ENCODE data around the gene HNRNPL.
"Not testable (repeated sequence)": the region's sequence is repeated elsewhere in the genome, so short reads cannot be mapped to it uniquely, and the experiment has no call there.

Gene HNRNPL

GRCh38 chr19:38879400-38879751 is 29.6 kb upstream of the HNRNPL start:
- H3K4me3 ChIP-seq (ENCODE audit: control insufficient read depth, low read depth, low read length) = no peak overlapping the region
- no peak for TF ChIP-seq CTCF (conservative IDR thresholded peaks at IDR 0.05; ENCODE audit: control insufficient read depth, insufficient read depth, low read depth, low read length)

DNA sequence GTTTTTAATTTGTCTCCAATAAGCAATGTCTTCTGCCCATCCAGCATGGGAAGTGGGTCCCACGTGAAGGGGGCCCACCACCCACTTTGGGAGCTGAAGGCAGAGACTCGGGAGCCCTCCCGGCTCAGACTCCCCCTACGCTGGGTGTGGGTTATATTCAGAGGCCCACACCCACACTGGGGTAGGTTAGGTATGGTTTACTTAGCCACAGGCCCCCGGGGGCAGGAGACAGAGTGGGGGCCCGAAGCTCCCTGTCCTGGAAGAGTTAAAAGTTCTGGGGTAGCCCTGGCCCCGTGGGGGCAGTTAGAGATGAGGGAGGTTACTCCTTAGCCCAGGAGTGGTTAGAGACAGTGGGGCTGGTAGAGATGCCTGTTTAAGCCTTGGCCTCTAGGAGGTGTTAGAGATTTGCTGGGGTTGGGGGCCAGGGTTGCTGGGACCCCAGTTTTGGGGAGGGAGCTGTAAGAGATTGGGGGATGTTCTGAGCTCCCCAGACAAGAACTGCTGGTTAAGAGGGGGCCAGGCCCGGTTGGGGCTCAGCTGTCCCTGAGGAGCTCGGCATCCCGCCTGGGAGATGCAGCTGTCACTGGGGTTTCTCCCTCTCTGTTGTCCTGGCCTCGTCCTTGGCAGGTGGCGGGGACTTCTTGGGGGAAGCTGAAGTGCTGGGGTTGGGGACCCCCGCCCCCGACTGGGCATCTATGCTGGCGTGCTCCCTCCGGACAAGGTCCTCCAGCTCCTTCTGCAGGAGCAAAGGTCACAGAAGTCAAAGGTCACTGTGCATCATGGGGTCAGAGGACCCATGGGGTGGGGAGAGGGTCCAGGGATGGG is 29.0 kb upstream of the HNRNPL start:
- TF ChIP-seq CTCF (conservative IDR thresholded peaks at IDR 0.05; ENCODE audit: control insufficient read depth, insufficient read depth, low read depth, low read length) = no peak
- DNase-seq (ENCODE audit: low read depth) = no peak
- no peak overlapping the region for H3K4me3 ChIP-seq (ENCODE audit: control insufficient read depth, low read depth, low read length)

More at GRCh38 chr19:38879400-38879751, 29.6 kb upstream of the HNRNPL start:
- no peak for DNase-seq (ENCODE audit: low read depth)

DNA sequence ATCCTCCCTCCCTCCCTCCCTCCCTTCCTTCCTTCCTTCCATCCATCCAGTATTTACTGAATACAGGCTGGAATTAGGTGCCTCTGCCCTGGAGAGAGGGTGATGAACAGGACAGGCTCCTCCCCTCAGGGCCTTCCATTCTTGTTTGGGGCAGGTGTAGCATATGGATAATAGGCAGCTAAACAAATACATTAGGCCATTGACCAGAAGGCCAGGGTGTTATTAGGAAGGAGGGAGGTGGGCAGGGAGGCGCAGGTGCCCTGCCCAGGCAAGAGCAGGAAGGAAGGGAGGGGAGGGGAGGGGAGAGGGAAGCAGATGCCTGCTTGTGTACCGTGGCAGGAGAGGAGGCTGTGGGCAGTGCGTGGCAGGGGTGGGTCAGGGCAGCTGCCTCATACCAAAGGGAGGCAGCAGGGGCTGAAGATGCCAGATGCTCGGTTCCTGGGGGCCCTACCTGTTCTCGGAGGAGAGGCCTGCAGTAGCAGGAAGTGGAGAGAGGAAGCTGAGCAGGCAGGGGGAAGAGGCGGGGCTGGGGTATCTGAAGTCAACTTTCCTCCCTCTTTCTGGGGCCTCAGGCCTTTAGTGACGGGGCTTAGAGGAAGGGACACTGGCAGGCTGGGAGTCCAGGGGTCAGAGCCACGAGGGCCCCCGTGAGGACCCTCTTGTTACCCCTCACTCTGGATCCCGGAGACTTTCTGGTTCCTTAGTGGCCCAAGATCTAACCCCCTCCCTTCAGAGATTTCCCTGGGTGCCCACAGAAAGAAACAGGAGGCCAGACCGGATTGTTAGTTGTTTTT is 28.2 kb upstream of the HNRNPL start, which contains the start of gene RINL:
Gene RINL (minus strand): TSS at position 495 of the 794 bp plus-strand sequence. CDS start 1,533 bp downstream, outside the sequence.
- TF ChIP-seq CTCF (conservative IDR thresholded peaks at IDR 0.05; ENCODE audit: control insufficient read depth, insufficient read depth, low read depth, low read length) = no peak
- H3K4me3 ChIP-seq (ENCODE audit: control insufficient read depth, low read depth, low read length) = no peak within 1 kb of the TSS
- no peak for DNase-seq (ENCODE audit: low read depth)

DNA sequence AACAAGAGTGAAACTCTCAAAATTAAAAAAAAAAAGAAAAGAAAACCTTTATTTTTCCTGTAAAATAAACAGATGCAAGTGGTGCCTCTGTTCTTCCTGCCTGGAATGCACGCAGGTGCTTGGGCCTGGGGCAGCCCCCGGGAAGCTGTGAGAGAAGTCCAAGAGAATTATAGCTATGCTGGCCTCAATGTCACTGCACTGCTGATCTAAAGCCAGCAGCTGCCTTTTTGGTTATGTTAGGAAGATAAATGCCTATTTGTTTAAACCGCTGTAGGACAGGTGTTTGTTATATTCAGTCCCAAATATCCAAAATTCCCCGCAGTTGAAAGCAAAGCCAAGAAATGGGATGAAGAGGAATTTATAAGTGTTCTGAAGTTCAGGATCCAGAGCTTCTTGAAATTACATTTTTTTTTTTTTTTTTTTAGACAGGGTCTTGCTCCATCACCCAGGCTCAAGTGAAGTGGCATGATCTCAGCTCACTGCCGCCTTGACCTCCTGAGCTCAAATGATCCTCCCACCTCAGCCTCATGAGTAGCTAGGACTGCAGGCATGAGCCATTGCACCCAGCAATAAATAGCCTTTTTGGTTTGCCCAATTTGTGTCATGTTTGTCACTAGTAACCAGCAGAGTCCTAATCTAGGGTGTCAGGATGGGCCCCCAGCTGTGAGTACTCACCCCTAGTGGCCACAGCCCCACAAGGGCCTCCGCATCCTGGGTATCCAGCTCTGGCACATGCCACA is 26.0 kb upstream of the HNRNPL start:
- no peak for TF ChIP-seq CTCF (conservative IDR thresholded peaks at IDR 0.05; ENCODE audit: control insufficient read depth, insufficient read depth, low read depth, low read length)
- DNase-seq (ENCODE audit: low read depth) = no peak
- H3K4me3 ChIP-seq (ENCODE audit: control insufficient read depth, low read depth, low read length) = no peak overlapping the region

DNA sequence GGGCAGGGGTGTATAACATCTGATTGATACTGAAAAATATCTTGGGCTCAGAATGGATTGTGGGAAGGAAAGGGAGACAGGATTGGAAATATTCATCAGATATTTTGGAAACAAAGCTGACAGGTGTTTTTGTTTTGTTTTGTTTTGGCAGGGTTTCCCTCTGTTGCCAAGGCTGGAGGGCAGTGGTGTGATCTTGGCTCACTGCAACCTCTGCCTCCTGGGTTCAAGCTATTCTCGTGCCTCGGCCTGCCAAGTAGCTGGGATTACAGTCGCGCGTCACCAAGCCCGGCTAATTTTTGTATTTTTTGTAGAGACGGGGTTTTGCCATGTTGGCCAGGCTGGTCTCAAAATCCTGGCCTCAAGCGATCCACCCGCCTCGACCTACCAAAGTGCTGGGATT is 23.6 kb upstream of the HNRNPL start:
- H3K4me3 ChIP-seq (ENCODE audit: control insufficient read depth, low read depth, low read length); DNase-seq (ENCODE audit: low read depth): not testable (repeated sequence)

DNA sequence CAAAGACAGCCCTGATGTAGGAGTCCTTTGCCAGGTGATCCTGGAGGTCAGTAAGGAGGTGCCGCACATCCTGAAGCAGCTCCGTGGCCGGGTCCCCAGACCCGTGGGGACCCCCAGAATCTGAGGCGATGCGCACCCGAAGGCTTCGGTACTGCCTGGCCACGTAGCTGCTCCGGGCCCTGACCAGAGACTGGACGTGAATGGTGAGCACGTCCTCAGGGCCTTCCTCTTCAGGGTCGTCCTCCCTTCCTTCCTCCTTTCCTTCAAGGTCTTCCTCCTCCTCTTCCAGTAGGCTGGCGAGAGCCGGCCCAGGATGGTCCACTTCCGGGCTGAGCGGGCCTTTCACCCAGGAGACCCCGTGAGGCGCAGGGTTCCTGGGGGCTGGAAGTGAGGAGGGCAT is 20.8 kb upstream of the HNRNPL start:
- no peak for TF ChIP-seq CTCF (conservative IDR thresholded peaks at IDR 0.05; ENCODE audit: control insufficient read depth, insufficient read depth, low read depth, low read length)
- DNase-seq (ENCODE audit: low read depth) = no peak
- no peak overlapping the region for H3K4me3 ChIP-seq (ENCODE audit: control insufficient read depth, low read depth, low read length)

Data from fibroblast of mammary gland (primary cell).